Pons (tissue), 1 donor: Measurements from ENCODE around the gene RDH11.
"Not testable (repeated sequence)": the region's sequence is repeated elsewhere in the genome, so short reads cannot be mapped to it uniquely, and the experiment has no call there.

ENCODE experiments used
- DNase-seq: peaks from one replicate; pipeline ENCODE4 v3.0.0-alpha.2; 2016; ENCODE audit warnings: low spot score

RDH11 gene, protein sequence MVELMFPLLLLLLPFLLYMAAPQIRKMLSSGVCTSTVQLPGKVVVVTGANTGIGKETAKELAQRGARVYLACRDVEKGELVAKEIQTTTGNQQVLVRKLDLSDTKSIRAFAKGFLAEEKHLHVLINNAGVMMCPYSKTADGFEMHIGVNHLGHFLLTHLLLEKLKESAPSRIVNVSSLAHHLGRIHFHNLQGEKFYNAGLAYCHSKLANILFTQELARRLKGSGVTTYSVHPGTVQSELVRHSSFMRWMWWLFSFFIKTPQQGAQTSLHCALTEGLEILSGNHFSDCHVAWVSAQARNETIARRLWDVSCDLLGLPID

DNA sequence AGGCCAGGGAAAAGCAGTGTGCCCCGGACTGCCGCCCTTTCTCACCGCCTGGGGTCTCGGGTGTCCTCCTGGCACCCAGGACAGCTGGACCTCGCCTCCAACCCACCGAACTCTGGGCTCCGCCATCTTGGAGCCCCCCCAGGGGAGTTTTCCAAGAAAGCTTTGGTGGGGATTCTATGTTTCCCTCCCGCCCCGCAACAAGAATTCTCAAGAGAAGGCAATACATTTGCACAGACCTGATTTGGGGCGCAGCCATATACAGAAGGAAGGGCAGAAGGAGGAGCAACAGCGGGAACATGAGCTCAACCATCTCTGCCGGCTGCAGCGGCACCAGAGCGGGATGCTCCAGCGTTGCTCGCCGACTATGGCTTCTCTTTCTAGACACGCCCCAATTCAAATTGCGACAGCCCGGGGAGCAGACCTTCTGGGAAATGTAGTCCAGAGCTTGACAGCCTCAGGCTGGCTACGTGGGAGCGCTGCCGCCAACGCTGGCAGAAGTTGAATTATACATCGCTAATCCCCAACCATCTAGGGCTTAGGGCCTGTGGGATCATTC lies at the start of gene RDH11:
Gene RDH11, minus strand, starts transcription at position 371 of the 556 bp plus-strand sequence. Its CDS starts 61 bp downstream, at position 310.
- DNase-seq = peak; percentile 94

DNA sequence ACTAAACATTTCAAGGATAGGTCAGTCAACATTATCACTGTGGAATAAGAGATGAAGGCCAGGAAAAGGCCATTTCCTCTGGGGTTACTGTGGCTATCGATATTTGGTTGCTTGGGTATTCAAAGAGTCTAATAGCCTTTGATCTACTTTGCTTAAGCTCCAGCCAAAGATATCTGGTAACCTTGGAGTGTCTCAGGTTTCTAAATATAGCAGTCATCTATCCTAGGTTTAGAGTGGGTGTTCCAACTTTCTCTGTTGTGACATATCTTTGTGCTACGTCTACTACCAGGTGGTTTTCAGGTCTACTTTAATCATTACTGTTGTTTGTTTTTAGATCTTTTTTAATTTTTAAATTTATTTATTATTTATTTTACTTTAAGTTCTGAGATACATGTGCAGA lies 48.5 kb upstream of the RDH11 start:
- no peak for DNase-seq

DNA sequence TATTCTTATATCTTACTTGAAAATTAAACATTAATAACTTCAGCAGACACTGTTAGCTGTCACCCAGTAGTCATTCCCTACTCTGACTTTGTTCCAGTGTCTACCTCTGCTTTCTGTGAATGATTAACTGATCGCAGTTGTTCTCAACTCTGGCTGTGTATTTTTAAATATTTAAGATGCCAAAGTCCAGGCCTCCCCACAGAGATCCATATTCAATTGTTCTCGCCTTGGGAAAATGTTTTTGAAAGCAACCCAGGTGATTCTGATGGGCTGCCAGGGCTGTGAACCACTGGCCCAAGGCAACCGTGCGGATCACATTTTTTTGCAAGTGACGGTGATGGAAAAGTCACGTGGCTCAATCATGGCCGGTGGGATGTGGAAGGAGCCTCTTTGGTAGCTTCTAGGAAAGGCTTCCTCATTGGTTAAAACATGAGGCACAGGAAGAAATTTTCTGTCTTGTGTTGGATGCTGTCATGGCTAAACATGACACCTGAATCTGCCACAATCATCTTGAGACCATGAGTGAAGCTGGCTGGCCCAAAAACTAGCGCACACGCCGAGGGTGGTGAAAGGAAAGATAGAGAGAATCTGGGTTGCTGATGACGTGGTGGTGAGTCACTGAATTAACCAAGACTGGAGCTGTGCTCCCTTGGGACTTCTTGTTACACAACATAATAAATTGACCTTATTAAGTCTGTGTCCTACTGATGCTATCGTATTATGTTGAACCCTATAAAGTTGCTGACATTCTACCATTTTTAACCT lies 43.4 kb upstream of the RDH11 start:
- DNase-seq = no peak

- no peak for DNase-seq
Observed at GRCh38 chr14:67736771-67737170, 41.2 kb upstream of the RDH11 start.

GRCh38 chr14:67735336-67736147 lies 40.0 kb upstream of the RDH11 start:
- DNase-seq = no peak

GRCh38 chr14:67734675-67735074 lies 39.1 kb upstream of the RDH11 start:
- no peak for DNase-seq

DNA sequence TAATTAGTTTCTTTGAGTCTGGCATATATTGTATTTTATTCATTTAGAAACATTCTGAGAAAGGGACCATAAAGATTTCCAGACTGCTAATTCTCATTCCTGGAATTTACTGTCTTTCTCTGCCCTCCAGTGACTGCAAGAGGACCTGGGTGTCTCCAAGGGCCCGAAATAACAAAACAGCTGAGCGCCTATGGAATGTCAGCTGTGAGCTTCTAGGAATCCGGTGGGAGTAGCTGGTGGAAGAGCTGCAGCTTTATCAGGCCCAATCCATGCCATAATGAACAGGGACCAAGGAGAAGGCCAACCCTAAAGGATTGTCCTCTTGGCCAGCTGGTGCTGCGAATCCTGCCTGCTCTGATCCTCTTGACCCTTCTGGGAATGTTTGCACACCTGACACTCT lies 38.1 kb upstream of the RDH11 start:
- no peak for DNase-seq

DNA sequence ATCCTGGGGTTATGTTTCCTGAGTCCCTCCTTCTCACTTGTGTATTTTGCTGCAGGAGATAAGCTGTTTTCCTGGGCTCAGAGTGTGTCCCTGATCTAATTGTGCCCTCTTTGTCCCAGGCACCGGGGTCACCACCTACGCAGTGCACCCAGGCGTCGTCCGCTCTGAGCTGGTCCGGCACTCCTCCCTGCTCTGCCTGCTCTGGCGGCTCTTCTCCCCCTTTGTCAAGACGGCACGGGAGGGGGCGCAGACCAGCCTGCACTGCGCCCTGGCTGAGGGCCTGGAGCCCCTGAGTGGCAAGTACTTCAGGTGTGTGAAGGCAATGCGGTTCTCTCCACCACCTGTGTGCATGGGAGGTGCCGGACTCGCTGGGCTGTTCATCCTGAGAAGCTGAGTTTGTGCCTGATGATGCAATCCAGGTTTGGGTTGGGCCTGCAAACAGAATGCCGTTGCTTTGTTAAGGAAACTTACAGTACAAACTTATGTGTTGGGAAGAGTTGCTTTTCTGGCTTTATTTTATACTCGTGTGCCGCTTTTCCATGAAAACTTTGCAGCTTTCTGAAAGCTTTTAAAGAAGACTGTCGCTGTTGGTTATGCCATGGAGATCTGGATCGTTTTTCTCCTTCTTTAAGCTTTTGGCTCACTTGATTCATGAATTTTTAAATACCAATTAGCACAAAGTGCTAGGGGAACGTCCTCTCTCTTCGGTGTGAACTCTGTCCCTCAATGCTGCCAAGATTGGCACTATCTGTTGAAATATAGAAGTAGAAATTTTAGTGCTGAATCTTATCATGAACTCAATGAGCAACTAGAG lies 33.7 kb upstream of the RDH11 start:
- DNase-seq = no peak

DNA sequence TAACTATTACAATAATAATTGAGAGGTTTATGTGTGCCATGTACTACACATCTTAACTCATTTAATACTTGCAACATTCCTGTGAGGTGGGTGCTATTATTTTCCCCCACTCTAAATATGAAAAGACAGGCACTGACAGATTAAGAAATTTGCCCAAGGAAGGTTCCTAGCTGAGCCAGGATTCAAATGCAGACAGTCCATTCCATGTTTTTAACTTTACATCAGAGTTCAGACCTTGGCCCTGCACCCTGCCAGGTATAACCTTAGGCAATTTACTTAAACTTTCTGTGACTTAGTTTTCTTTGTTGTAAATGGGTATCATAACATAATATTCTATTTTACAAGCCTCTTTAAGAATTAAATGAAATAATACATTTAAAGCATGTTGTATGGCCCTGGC lies 32.7 kb upstream of the RDH11 start:
- DNase-seq = no peak

GRCh38 chr14:67727361-67727760 lies 31.8 kb upstream of the RDH11 start:
- no peak for DNase-seq

DNA sequence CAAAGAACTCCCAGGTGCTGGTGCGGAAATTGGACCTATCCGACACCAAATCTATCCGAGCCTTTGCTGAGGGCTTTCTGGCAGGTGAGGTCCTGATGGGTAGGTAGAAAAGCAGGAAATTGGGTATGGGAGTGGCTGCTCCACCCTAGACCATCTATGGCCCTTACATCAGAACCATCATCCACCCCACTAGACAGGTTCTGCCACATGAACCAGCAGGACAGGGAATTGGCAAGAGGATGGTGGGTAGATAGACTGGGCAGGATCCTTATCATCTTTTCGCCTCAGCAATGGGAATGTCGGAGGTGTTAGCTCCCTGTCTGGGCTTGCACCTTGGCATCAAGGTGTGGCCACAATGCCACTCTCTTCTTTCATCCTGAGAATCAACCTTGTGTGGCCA lies 29.6 kb upstream of the RDH11 start:
- DNase-seq = no peak

- peak; percentile 66 for DNase-seq
Observed at GRCh38 chr14:67722293-67722692, 26.7 kb upstream of the RDH11 start.

DNA sequence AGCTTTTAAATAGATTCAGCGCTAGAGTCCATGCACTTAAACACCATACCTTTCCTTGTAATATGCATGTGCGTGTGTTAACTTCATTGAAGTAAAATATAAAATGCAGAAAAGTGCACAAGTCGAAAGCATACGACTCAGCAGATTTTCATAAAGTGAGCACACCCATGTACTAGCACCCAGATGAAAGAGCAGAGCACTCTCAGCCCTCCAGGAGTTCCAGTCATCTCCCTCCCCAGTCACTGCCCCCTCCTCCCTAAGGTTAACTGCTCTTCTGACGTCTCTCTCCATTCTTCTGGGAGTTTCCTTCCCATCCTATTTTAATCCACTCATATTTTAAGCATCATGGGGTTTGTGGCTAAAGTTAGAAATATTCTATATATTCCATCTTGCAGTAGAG lies 26.3 kb upstream of the RDH11 start:
- no peak for DNase-seq

DNA sequence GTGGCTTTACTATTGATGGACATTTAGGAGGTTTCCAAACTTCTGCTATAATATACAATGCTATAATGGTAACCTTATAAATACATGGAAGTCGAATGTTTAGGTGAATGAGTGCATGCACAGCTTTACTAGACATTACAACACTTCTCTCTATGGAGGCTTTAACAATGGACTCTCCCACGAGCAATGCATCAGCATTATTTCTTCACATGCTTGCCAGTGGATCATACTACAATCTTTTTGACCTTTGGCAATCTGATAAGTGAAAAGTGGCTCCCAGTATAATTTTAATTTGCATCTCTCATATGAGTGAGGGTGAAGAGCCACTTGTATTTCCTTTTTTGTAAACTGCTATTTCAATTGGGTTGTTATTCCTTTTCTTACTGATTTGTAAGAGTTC lies 24.3 kb upstream of the RDH11 start:
- DNase-seq = no peak

GRCh38 chr14:67719385-67719784 lies 23.8 kb upstream of the RDH11 start:
- not testable (repeated sequence) for DNase-seq

DNA sequence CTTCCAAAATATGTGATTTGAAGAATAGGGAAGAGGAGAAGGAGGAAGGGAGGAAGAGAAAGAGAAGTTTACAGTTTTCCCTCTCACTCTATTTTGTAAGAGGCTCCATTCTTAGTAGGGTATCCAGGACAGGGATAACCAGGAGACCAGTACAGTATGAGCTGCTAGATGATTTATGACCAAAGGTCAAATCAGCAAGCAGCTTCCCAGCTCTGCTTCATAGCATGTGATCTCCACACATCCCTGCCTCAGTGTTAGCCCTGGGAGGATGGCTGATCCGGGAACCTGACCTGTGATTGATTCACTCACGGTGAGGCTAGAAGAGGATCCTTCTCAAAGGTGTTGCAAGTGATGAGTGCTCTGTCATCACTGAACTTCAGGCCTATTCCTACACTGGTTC lies 22.7 kb upstream of the RDH11 start:
- no peak for DNase-seq

DNA sequence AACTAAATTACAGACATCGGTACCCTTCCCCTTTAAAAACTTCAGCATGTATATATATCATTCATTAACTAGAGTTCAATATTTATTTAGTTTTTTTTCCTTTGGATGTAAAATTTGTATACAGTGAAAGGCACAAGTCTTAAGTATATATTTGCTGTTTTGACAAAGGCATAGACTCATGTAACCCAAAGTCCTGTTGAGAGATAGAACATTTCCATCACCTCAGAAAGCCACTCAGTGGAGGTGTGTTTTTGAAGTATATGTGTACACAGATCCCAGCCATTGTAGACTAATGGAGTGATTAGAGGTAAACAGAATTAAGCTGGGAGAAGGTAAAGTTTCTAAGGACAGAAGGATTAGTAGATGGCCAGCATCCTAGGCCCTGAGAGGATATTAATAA lies 21.5 kb upstream of the RDH11 start:
- no peak for DNase-seq

GRCh38 chr14:67710209-67710608 lies 14.6 kb upstream of the RDH11 start:
- DNase-seq = no peak

- not testable (repeated sequence) for DNase-seq
Observed at GRCh38 chr14:67709796-67710195, 14.2 kb upstream of the RDH11 start.

GRCh38 chr14:67709346-67709745 lies 13.8 kb upstream of the RDH11 start:
- not testable (repeated sequence) for DNase-seq

- DNase-seq = no peak
Observed at GRCh38 chr14:67705211-67705610, 9.6 kb upstream of the RDH11 start.
